MM.1S (cell line): ENCODE results near the gene CTTNBP2NL.
A peak's percentile ranks its signal among the peaks of the same experiment; 100 is the strongest.

Experiments used
- DNase-seq: peaks from one replicate; pipeline ENCODE4 v3.0.0-alpha.2; 2015
- H2AFZ ChIP-seq: fragments of 300-600 bp; sonication (generic); 2 replicates; pipeline ENCODE4 v1.6.0; 2016; ENCODE audit warnings: antibody characterized with exemption, low read length
- H3F3A ChIP-seq: fragments of 300-600 bp; sonication (generic); 2 replicates; pipeline ENCODE4 v1.6.1; 2016; ENCODE audit warnings: mild to moderate bottlenecking, antibody characterized with exemption, low read length, moderate library complexity, mixed read lengths; ENCODE audit not compliant: insufficient read depth
- H3K27ac ChIP-seq: fragments of 300-600 bp; sonication (generic); 2 replicates; pipeline ENCODE4 v1.5.1; 2016; ENCODE audit warnings: mild to moderate bottlenecking, low read length
- H3K27me3 ChIP-seq: fragments of 300-600 bp; sonication (generic); replicated peaks from 2 replicates; pipeline ENCODE4 v1.6.0; 2016; ENCODE audit warnings: low read length; ENCODE audit not compliant: insufficient read depth
- H3K36me3 ChIP-seq: fragments of 300-600 bp; sonication (generic); replicated peaks from 2 replicates; pipeline ENCODE4 v1.6.1; 2016; ENCODE audit warnings: mild to moderate bottlenecking, low read length, mixed read lengths; ENCODE audit not compliant: insufficient read depth
- H3K4me1 ChIP-seq: fragments of 300-600 bp; sonication (generic); 2 replicates; pipeline ENCODE4 v1.6.1; 2016; ENCODE audit warnings: low read length, mixed read lengths
- H3K4me2 ChIP-seq: fragments of 300-600 bp; sonication (generic); 2 replicates; pipeline ENCODE4 v1.6.0; 2016; ENCODE audit warnings: low read depth, low read length
- H3K4me3 ChIP-seq: fragments of 300-600 bp; sonication (generic); 2 replicates; pipeline ENCODE4 v1.5.1; 2016; ENCODE audit warnings: low read length, mixed read lengths
- H3K79me2 ChIP-seq: fragments of 300-600 bp; sonication (generic); 2 replicates; pipeline ENCODE4 v1.6.1; 2016; ENCODE audit warnings: mixed run types, low read length, mixed read lengths
- H3K9ac ChIP-seq: fragments of 300-600 bp; sonication (generic); 2 replicates; pipeline ENCODE4 v1.6.1; 2016; ENCODE audit warnings: low read length, mixed read lengths
- H3K9me2 ChIP-seq: fragments of 300-600 bp; sonication (generic); replicated peaks from 2 replicates; pipeline ENCODE4 v1.6.1; 2016; ENCODE audit warnings: mild to moderate bottlenecking, low read length, mixed read lengths; ENCODE audit not compliant: insufficient read depth
- H3K9me3 ChIP-seq: fragments of 300-600 bp; sonication (generic); replicated peaks from 2 replicates; pipeline ENCODE4 v1.6.1; 2016; ENCODE audit warnings: mild to moderate bottlenecking, low read length, mixed read lengths; ENCODE audit not compliant: insufficient read depth
- H4K20me1 ChIP-seq: fragments of 300-600 bp; sonication (generic); 2 replicates; pipeline ENCODE4 v1.6.1; 2016; ENCODE audit warnings: mild to moderate bottlenecking, low read length, moderate library complexity, mixed read lengths; ENCODE audit not compliant: insufficient read depth
- CTCF ChIP-seq: fragments of 300-600 bp; sonication (generic); IDR thresholded peaks from 2 replicates; pipeline ENCODE4 v1.5.1; 2016; ENCODE audit warnings: antibody characterized with exemption, low read length, mixed read lengths
- EZH2 ChIP-seq: fragments of 300-600 bp; sonication (generic); optimal IDR thresholded peaks from 2 replicates; pipeline ENCODE3; 2017; ENCODE audit warnings: low read depth, mild to moderate bottlenecking, antibody characterized with exemption, low read length, mixed read lengths
- EZH2phosphoT487 ChIP-seq: fragments of 300-600 bp; sonication (generic); IDR thresholded peaks from 2 replicates; pipeline ENCODE4 v1.6.1; 2018; ENCODE audit warnings: antibody characterized with exemption, low read length

Gene CTTNBP2NL

GRCh38 chr1:112460615-112461014, 64.6 kb downstream of the CTTNBP2NL start:
- Histone ChIP-seq H3K27ac (no peak overlapping the region), H3F3A (peaks cover 7% of the 10 kb centered on the region; the same call in 1 of the 2 replicates), H2AFZ (no peak overlapping the region), H3K79me2 (no peaks in the 10 kb centered on the region), H3K9me3 (no peaks in the 10 kb centered on the region), H3K4me3 (no peak overlapping the region), H3K4me2 (peak overlapping the region; percentile 45; the same call in 1 of the 2 replicates), H3K4me1 (0 out of 2 replicates have a peak, but pooled peaks cover 12% of the 10 kb centered on the region), H4K20me1 (no peaks in the 10 kb centered on the region), H3K9ac (no peak overlapping the region), H3K27me3 (no peaks in the 10 kb centered on the region), H3K9me2 (no peaks in the 10 kb centered on the region), H3K36me3 (no peaks in the 10 kb centered on the region)
- no peak for TF ChIP-seq EZH2phosphoT487
- TF ChIP-seq CTCF = no peak
- DNase-seq = no peak

GRCh38 chr1:112461200-112461871, 65.3 kb downstream of the CTTNBP2NL start:
- H3K79me2 ChIP-seq = no peaks in the 10 kb centered on the region
- DNase-seq = peak; percentile 71
- no peaks in the 10 kb centered on the region for H3K27me3 ChIP-seq
- H3K4me2 ChIP-seq = peak overlapping the region; percentile 45; the same call in 1 of the 2 replicates
- TF ChIP-seq EZH2 (no peak), CTCF (no peak), EZH2phosphoT487 (no peak)
- no peak overlapping the region for H2AFZ ChIP-seq
- H4K20me1 ChIP-seq = no peaks in the 10 kb centered on the region
- H3K9ac ChIP-seq = no peak overlapping the region
- no peaks in the 10 kb centered on the region for H3K9me2 ChIP-seq
- 0 out of 2 replicates have a peak, but pooled peaks cover 12% of the 10 kb centered on the region for H3K4me1 ChIP-seq
- no peak overlapping the region for H3K4me3 ChIP-seq
- H3K9me3 ChIP-seq = no peaks in the 10 kb centered on the region
- peak overlapping the region; percentile 1; the same call in 1 of the 2 replicates for H3K27ac ChIP-seq
- H3K36me3 ChIP-seq = no peaks in the 10 kb centered on the region
- H3F3A ChIP-seq = peaks cover 7% of the 10 kb centered on the region; the same call in 1 of the 2 replicates

- Histone ChIP-seq H3K4me2 (no peak overlapping the region), H3K9me3 (no peaks in the 10 kb centered on the region), H3F3A (peaks cover 7% of the 10 kb centered on the region; the same call in 1 of the 2 replicates), H4K20me1 (no peaks in the 10 kb centered on the region), H3K27me3 (no peaks in the 10 kb centered on the region), H3K9me2 (no peaks in the 10 kb centered on the region), H3K36me3 (no peaks in the 10 kb centered on the region), H2AFZ (no peak overlapping the region), H3K27ac (no peak overlapping the region), H3K9ac (no peak overlapping the region), H3K4me1 (0 out of 2 replicates have a peak, but pooled peaks cover 12% of the 10 kb centered on the region), H3K79me2 (no peaks in the 10 kb centered on the region), H3K4me3 (no peak overlapping the region)
- DNase-seq = no peak
- TF ChIP-seq EZH2phosphoT487 = no peak
- TF ChIP-seq CTCF = no peak
- no peak for TF ChIP-seq EZH2
These were observed 66.9 kb downstream of the CTTNBP2NL start for GRCh38 chr1:112462953-112463279.
